GM23248 (cell line): ENCODE data around the gene CAMK2D. TPM values are rescaled to one million over a fixed set of nuclear protein-coding genes. Genes with fewer than 3 reads are reported as not detected.

ENCODE experiments used
- DNase-seq: peaks from one replicate; pipeline ENCODE4 v3.0.0-alpha.2; 2015
- H2AFZ ChIP-seq: fragments of 200-600 bp; sonication (generic); 2 replicates; pipeline ENCODE4 v1.6.1; 2016; ENCODE audit warnings: antibody characterized with exemption
- H3F3A ChIP-seq: fragments of 200-600 bp; sonication (generic); 2 replicates; pipeline ENCODE4 v1.6.1; 2016; ENCODE audit warnings: mild to moderate bottlenecking, antibody characterized with exemption, mixed run types; ENCODE audit not compliant: insufficient read depth
- H3K27ac ChIP-seq: fragments of 200-600 bp; sonication (generic); 2 replicates; pipeline ENCODE4 v1.5.1; 2016; ENCODE audit warnings: mild to moderate bottlenecking
- H3K27me3 ChIP-seq: fragments of 200-600 bp; sonication (generic); replicated peaks from 2 replicates; pipeline ENCODE4 v1.6.1; 2016; ENCODE audit warnings: mild to moderate bottlenecking; ENCODE audit not compliant: insufficient read depth
- H3K36me3 ChIP-seq: fragments of 200-600 bp; sonication (generic); 2 replicates; pipeline ENCODE4 v1.6.1; 2016; ENCODE audit warnings: low read depth, mild to moderate bottlenecking
- H3K4me1 ChIP-seq: fragments of 200-600 bp; sonication (generic); 2 replicates; pipeline ENCODE4 v1.6.1; 2016; ENCODE audit warnings: mild to moderate bottlenecking; ENCODE audit not compliant: insufficient read depth
- H3K4me2 ChIP-seq: fragments of 200-600 bp; sonication (generic); one replicate; pipeline ENCODE4 v1.6.1; 2016; ENCODE audit warnings: mild to moderate bottlenecking; ENCODE audit not compliant: unreplicated experiment
- H3K4me3 ChIP-seq: fragments of 200-600 bp; sonication (generic); 2 replicates; pipeline ENCODE4 v1.5.1; 2016; ENCODE audit warnings: mild to moderate bottlenecking
- H3K79me2 ChIP-seq: fragments of 200-600 bp; sonication (generic); 2 replicates; pipeline ENCODE4 v1.6.1; 2016; ENCODE audit warnings: mild to moderate bottlenecking; ENCODE audit not compliant: insufficient read depth
- H3K9ac ChIP-seq: fragments of 200-600 bp; sonication (generic); 2 replicates; pipeline ENCODE4 v1.6.1; 2016; ENCODE audit warnings: mild to moderate bottlenecking
- H3K9me2 ChIP-seq: fragments of 200-600 bp; sonication (generic); 2 replicates; pipeline ENCODE4 v1.6.1; 2016; ENCODE audit warnings: mixed run types, mild to moderate bottlenecking, moderate library complexity; ENCODE audit not compliant: insufficient read depth
- H3K9me3 ChIP-seq: fragments of 200-600 bp; sonication (generic); one replicate; pipeline ENCODE4 v1.6.1; 2017; ENCODE audit warnings: low read depth
- H4K20me1 ChIP-seq: fragments of 200-600 bp; sonication (generic); 2 replicates; pipeline ENCODE4 v1.6.0; 2016; ENCODE audit not compliant: insufficient read depth
- EZH2 ChIP-seq: fragments of 200-600 bp; sonication (generic); IDR thresholded peaks from 2 replicates; pipeline ENCODE4 v1.6.1; 2018; ENCODE audit warnings: antibody characterized with exemption, mild to moderate bottlenecking; ENCODE audit not compliant: insufficient read depth, poor library complexity, severe bottlenecking
- EZH2phosphoT487 ChIP-seq: fragments of 200-600 bp; sonication (generic); IDR thresholded peaks from 2 replicates; pipeline ENCODE4 v1.6.1; 2018; ENCODE audit warnings: antibody characterized with exemption, moderate library complexity, mild to moderate bottlenecking, low read depth; ENCODE audit not compliant: insufficient read depth
- WGBS, 2 experiments: methylation state at CpG; one replicate each; pipeline ENCODE4 v1.1.6; 2015 to 2017; ENCODE audit warnings: low lambda C conversion rate in 2 of 2, low coverage in 1 of 2; ENCODE audit errors: missing lambda C conversion rate in 2 of 2; 5-methylcytosine and 5-hydroxymethylcytosine counted together
- in situ Hi-C: fragments of 300-500 bp; cut with MboI; formaldehyde crosslinking; loops from 2 replicates; pipeline ENCODE4 v1.15.0; 2020
- polyA plus RNA-seq: library from polyadenylated mRNA; unstranded; fragments of >200 nt; fragmentation: Nextera tagmentation; extraction: Ambion mirVana; gene quantifications from 2 replicates; pipeline ENCODE4 v1.2.1, GENCODE V29; 2016
- total RNA-seq: library from RNA; depleted of rRNA; stranded (reverse); fragments of >200 nt; shearing (Covaris generic); gene quantifications from 2 replicates; pipeline ENCODE4 v1.2.3, GENCODE V29; 2014

CAMK2D gene
- total and polyA plus RNA-seq, 2 experiments from 2014 or later: 78.8 to 94.5 TPM

DNA sequence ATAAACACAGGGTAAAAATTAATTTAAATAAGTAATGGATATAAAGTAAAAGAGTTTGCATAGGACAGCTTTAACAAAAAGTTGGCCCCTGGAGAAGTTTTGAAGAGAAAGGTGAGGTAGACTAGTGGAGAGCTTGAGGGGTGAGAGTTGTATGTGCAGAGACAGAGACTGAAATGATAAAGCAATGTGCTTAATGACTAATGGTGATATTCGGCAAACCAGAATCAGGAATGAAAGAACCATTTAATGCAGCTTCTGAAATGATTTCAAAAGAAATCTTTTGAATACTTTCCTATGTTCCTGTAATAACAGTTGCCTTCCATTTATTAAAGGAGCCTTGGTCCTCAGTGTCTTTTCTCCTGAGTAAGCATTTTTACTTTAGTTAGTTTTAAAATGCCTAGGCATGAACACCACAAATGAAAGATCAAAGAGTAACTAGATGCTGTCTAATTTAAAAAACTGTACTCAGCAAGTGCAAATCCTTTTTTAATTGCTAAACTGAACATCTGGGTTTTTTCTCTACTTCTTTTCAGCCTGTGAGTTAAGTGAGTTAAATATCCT is 28.5 kb downstream of the CAMK2D start:
- Histone ChIP-seq H3K4me1 (peaks cover 12% of the 10 kb centered on the region), H4K20me1 (no peaks in the 10 kb centered on the region), H3K9ac (no peak overlapping the region), H3K27me3 (no peaks in the 10 kb centered on the region), H2AFZ (no peak overlapping the region), H3K4me3 (no peak overlapping the region), H3K79me2 (peaks cover 100% of the 10 kb centered on the region), H3K9me3 (no peaks in the 10 kb centered on the region), H3F3A (no peaks in the 10 kb centered on the region), H3K36me3 (0 out of 2 replicates have a peak, but pooled peaks cover 6% of the 10 kb centered on the region), H3K27ac (no peak overlapping the region), H3K9me2 (no peaks in the 10 kb centered on the region), H3K4me2 (no peak overlapping the region)
- 100% methylated on average over 1 of the region's 1 CpG for WGBS, 2 experiments
- DNase-seq: peak; percentile 15
- in situ Hi-C loops: no loop called here
- no peak for TF ChIP-seq EZH2phosphoT487
- no peak for TF ChIP-seq EZH2

DNA sequence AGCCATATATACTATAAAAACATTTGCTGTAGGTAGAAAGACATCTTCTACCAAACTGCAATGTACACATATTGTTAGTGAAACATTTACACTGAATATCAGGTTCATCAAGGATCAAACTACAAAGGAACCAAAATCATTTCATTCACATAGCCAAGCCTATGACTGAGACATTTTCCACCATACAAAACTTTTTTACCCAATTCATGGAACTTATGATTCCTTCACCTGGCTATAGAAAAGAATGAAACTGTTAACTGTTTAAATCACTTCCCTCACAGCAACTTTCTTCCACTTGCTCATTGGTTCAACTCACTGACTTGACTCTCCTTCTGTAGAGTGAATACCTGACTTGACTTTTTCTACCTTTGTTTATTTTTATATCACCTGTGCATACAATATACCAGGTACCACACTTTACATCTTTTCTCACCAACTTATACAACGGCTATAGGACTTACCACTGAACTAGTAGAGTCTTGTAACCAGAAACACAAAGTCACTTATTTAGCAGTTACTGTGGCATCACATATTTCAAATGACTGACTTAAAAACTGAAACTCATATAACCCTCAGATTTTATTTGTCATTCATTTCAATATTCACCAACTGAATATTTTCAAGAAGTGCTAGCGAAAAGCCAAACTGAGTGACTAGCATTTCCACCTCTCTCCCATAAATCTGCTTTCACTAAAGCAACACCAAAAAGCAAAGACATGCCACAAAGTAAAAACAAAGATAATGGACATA is 30.9 kb downstream of the CAMK2D start:
- peaks cover 100% of the 10 kb centered on the region for H3K79me2 ChIP-seq
- no peak overlapping the region for H3K4me2 ChIP-seq
- H3K36me3 ChIP-seq: 0 out of 2 replicates have a peak, but pooled peaks cover 6% of the 10 kb centered on the region
- H3K4me1 ChIP-seq: peaks cover 9% of the 10 kb centered on the region; the same call in 1 of the 2 replicates
- TF ChIP-seq EZH2phosphoT487 (no peak), EZH2 (no peak)
- in situ Hi-C loops: no loop called here
- no peaks in the 10 kb centered on the region for H3K27me3 ChIP-seq
- no peaks in the 10 kb centered on the region for H3K9me2 ChIP-seq
- H4K20me1 ChIP-seq: no peaks in the 10 kb centered on the region; the same call in 1 of the 2 replicates
- no peak for DNase-seq
- no peaks in the 10 kb centered on the region for H3K9me3 ChIP-seq
- no peak overlapping the region for H3K4me3 ChIP-seq
- no peak overlapping the region for H3K27ac ChIP-seq
- H2AFZ ChIP-seq: no peak overlapping the region
- 96 to 98% methylated on average over 2 of the region's 2 CpGs for WGBS, 2 experiments
- H3F3A ChIP-seq: no peaks in the 10 kb centered on the region
- no peak overlapping the region for H3K9ac ChIP-seq

- Histone ChIP-seq H3K9me3 (no peaks in the 10 kb centered on the region), H3K9ac (no peak overlapping the region), H3K36me3 (no peaks in the 10 kb centered on the region), H3K4me1 (no peaks in the 10 kb centered on the region; the same call in 1 of the 2 replicates), H3K4me2 (no peak overlapping the region), H3F3A (no peaks in the 10 kb centered on the region), H3K9me2 (no peaks in the 10 kb centered on the region), H3K4me3 (no peak overlapping the region), H3K79me2 (peaks cover 100% of the 10 kb centered on the region), H3K27me3 (no peaks in the 10 kb centered on the region), H4K20me1 (no peaks in the 10 kb centered on the region; the same call in 1 of the 2 replicates), H3K27ac (no peak overlapping the region), H2AFZ (no peak overlapping the region)
- 87 to 96% methylated on average over 1 of the region's 1 CpG for whole genome bisulfite sequencing, 2 experiments
- DNase-seq: no peak
- TF ChIP-seq EZH2 (no peak), EZH2phosphoT487 (no peak)
- in situ Hi-C loops: no loop called here
Observed at GRCh38 chr4:113727802-113728201, 33.7 kb downstream of the CAMK2D start.

GRCh38 chr4:113725963-113726362 is 35.6 kb downstream of the CAMK2D start:
- Histone ChIP-seq H3K9ac (no peak overlapping the region), H3K9me3 (no peaks in the 10 kb centered on the region), H3F3A (no peaks in the 10 kb centered on the region), H3K4me3 (no peak overlapping the region), H3K4me1 (no peaks in the 10 kb centered on the region; the same call in 1 of the 2 replicates), H3K9me2 (no peaks in the 10 kb centered on the region), H3K4me2 (no peak overlapping the region), H3K27me3 (no peaks in the 10 kb centered on the region), H3K79me2 (peaks cover 100% of the 10 kb centered on the region), H3K36me3 (no peaks in the 10 kb centered on the region), H4K20me1 (no peaks in the 10 kb centered on the region; the same call in 1 of the 2 replicates), H3K27ac (no peak overlapping the region), H2AFZ (no peak overlapping the region)
- no peak for DNase-seq
- TF ChIP-seq EZH2phosphoT487: no peak
- TF ChIP-seq EZH2: no peak
- 95 to 100% methylated on average over 1 of the region's 1 CpG for WGBS, 2 experiments
- in situ Hi-C loops: no loop called here
